Inflammatory macrophage treated with lipopolysaccharide for 1 hour (primary cell): ENCODE data around the gene MACROH2A1.
A peak's percentile ranks its signal among the peaks of the same experiment; 100 is the strongest.

ENCODE experiments used
- DNase-seq, 2 donors: peaks; one replicate each; pipeline ENCODE4 v3.0.0-alpha.2; 2020 to 2022

The MACROH2A1 gene

DNA sequence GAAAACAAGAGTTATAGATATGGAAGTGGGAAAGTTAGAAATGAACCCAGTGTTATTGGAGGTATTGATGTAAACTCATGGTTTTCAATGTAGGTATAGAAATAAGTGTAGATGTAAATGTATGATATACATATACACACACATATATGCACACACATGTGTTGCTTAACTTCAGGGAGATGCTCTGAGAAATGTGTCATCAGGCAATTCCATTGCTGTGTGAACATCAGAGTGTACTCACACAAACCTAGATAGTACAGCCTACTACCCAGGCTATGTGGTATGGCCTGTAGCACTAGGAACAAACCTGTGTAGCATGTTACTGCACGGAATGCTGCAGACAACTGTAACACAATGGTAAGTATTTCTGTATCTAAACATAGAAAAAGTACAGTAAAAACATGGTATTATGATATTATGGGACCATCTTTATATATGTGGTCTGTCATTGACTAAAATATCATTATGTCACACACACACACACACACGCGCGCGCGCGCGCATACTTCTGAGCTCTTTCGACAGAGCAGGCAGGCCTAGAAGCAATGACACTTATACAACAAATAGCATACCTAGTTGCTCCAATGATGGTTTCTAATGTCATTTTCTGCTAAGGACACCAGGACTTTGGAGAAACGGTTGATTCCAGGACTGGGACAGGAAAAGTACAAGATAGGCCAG lies 86.6 kb downstream of the MACROH2A1 start:
- no peak for DNase-seq

DNA sequence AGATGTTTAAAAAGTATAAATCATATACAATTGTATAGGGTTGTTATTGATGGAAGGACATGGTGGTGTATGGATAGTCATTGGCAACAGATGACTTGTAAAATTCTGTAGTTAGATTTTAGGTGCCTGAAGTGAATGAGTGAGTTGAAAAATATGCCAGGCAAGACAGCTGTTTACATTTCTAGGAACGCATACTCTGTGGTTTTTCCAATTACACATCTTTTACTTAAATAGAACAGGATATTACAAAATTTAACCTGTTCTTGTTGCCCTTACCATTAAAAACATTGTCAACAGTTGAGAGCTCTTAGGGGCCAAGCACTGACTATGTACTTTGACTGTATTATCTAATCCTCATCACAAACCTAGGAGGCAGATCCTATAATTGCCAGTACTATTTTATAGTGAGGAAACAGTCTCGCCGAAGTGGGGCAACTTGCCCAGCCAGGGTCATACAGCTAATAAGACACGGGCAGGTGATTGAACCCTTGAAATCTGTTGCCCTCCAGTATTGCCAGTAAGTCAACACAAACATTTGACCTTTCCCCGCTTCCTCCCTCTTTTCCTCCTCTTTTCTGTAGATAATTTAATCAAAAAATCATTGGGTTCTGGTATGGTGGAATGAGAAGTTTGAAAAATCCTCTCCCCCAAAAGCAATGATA lies 88.6 kb downstream of the MACROH2A1 start:
- no peak for DNase-seq

DNA sequence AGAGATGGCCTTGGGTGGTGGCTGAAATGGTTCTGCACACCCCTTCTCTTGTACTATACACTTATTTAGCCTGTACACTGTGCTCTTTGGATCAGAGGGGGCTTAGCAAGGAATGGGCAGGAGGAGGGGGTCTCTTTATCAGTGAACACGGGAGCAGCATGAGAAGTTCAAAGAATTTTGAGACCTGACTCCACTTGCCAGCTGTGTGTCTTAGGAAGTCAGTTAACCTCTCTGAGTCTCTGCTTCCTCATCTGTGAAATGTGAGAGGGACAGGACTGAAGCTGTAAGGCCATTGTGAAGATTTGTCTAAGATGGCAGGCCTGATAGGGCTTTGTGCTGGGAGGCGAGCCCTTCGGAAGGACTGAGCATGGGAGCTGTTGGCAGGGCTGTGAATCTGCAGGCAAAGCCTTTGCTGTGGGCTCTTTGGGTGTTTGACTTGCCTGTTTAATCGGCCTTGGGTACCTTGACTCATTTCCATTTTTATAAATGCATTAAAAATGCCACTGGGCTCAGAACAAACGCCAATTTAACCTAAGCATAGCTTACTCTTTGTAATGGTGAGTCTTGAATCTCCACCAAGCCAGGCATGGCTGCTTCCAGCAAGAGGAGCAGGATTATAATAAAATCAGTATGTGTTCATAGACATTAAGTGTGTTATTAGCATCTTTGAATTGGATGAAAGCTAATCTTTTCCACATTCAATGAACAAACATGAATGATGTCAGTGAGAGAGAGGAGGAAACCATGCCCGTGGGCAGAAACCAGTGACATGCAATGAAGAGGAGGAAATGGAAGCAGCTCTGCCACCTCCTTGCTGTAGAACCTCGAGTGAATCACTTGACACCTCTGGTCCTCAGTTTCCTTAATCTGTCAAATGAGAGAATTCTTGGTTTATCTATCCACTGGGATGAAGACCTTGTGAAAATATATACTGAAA lies 89.4 kb downstream of the MACROH2A1 start:
- DNase-seq: peak in 1 of 2 donors; percentile 44

DNA sequence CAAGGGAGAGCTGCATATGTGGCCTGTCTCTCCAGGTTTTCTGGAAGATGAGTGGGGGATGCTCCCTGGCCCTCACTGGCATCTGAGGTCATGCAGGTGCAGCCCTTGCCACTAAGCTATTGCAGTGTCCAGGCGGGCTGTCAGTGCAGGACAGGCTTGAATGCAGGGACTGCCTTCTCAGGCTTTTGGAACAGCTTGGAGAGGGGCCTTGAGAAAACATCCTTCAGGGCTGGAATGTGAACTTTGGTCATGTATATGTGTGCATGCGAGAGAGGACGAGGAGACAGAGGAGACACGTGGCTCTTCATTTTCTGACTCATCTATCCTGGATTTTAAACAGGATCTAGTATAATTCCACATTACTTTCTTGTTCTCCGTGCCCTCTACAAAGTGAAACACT lies 90.3 kb downstream of the MACROH2A1 start:
- DNase-seq: no peak

- DNase-seq: no peak
Measured at GRCh38 chr5:135308245-135308644, 90.8 kb downstream of the MACROH2A1 start.

GRCh38 chr5:135307143-135307903 lies 91.7 kb downstream of the MACROH2A1 start:
- no peak for DNase-seq

DNA sequence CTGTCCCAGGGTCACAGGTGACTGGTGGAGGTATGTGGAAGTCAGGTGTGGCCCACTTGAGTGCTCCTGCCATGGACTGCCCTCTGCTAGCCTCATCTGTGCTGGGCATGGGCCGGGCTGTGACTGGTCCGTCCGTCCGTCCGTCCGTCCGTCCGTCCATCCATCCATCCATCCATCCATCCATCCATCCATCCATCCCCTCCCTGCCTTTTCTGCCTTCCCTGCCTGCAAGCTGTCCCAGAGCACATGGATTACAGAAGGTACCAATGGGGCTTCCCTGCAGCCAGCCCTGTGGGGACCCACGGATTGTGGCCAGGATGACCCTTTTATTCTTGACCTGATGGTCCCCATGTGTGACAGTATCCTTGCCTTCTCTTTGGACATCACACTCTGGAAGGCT lies 92.5 kb downstream of the MACROH2A1 start:
- DNase-seq: no peak

DNA sequence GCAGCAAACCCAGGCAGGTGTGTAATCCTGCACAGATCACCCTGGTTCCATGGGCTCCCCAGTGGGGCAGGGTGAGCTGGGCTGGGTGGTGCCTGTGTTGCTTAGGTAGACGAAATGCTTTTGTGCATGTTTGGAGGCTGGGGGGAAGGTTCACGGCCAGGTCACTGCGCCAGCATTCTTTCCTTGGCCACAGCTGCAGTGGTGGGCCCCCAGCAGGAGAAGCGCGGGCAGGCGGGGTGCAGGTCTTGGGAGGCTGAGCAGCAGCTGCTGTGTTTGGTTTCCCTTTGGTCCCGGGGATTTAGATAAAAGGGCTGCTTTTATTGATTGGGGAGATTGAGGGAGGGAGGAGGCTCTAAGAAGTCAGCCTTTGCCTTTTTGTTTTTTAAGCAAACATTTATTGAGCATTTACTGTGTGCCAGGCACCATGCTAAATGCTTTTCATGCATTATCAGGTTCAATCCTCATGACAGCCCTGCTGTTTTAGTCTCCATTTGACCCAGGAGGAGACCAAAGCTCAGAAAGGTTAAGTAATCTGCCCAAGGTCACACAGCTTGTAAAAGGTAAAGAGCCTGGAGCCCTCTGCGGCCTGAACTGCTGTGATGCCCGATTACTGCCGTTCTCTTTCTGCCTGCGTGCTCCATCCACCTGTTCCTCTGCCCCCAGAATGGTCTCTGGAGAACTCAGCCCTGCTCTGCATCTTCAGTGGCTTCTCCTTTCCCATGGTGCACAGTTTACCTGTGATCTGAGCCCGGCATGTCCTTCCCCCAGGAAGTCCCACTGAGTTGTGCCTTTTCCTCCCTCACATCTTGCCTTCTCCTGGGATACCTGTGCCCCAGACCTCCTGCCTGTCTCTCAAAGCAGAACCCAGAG lies 94.4 kb downstream of the MACROH2A1 start:
- no peak for DNase-seq

DNA sequence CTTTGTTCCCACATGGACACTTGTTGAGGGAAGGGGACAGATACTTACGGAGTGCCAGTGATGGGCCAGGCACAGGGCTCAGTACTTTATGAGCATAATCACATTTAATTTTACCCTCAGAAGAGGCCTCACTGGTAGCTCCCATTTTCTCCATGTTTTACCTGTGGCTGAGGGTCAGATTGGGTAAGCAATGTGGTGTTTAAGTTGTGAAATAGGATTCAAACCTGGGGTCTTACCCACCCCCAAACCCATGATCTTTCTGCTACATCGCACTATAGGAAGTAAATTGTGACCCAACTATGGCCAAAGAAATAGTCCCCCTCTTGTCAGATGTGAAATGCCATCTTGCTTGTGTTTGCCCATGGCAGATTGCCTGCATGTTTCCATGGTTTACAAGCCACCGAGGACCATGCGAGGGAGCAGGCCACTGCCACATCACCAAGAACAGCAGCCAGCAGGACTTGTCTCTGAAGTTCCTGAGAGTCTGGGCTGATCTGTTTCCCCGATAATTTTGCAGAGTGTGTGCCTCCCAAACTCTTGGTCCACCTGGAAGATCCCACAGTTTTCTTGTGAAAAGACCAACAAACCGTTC lies 95.4 kb downstream of the MACROH2A1 start:
- no peak for DNase-seq

- DNase-seq: no peak
Measured at GRCh38 chr5:135296900-135297816, 101.9 kb downstream of the MACROH2A1 start.

GRCh38 chr5:135295852-135296251 lies 103.2 kb downstream of the MACROH2A1 start:
- DNase-seq: no peak

DNA sequence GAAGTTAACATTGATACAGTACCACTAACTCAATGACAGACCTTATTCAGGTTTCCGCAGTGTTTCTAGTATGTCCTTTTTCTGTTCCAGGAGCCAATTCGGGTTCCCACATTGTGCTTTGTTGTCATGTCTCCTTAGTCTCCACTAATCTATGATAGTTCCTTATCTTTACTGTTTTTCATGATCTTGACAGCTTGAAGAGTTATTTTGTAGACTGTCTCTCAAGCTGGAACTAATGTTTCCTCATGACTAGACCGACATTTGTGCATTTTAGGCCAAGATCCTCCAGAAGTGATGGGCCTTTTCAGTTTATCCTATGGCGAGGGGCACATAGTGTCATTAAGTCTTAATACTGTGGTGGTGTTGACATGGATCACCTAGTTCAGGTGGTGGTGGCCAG lies 104.2 kb downstream of the MACROH2A1 start:
- no peak for DNase-seq

DNA sequence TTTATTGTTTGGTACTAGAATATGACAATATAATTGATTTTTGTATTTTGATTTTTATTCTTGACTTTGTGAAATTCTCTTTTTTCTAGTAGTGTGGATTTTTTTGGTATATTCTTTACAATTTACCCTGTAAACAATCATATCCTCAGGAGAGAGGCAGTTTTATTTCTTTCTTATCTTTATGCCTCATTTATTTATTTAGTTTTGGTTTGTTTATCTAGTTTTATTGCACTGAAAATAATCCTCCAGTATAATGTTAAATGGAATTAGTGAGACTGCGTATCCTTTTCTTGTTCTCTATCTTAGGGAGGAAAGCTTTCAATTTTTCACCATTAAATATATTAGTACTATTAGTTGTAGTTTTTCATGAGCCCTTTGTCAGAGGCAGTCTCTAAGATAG lies 109.4 kb downstream of the MACROH2A1 start:
- DNase-seq: no peak

- DNase-seq: no peak
Measured at GRCh38 chr5:135287551-135287950, 111.5 kb downstream of the MACROH2A1 start.
